Calu3 (cell line): ENCODE measurements around the gene ZNF609. TPM values are rescaled to one million over a fixed set of nuclear protein-coding genes. Genes with fewer than 3 reads are reported as not detected.

Experiments used
- BruUV-seq: library from RNA; stranded (reverse); fragments of 400-500 nt; replicated peaks from 2 replicates; lab custom pipeline; 2021; lab: Mats Ljungman, UMichigan
- CTCF ChIA-PET: fragments of 300-600 bp; sonication (Branson Sonifier 250); formaldehyde crosslinking; loops from one replicate; lab custom pipeline; 2022; ENCODE audit warnings: antibody characterized with exemption; lab: Charles Lee
- DNase-seq: peaks from one replicate; pipeline ENCODE4 v3.0.0; 2022
- H3K27ac Mint-ChIP-seq: one replicate; pipeline ENCODE4 v1.8.0; 2022; ENCODE audit warnings: mixed read lengths; ENCODE audit not compliant: unreplicated experiment
- H3K27me3 Mint-ChIP-seq: one replicate; pipeline ENCODE4 v1.8.0; 2022; ENCODE audit warnings: mixed read lengths; ENCODE audit not compliant: unreplicated experiment
- H3K36me3 Mint-ChIP-seq: one replicate; pipeline ENCODE4 v1.8.0; 2022; ENCODE audit warnings: mild to moderate bottlenecking, moderate library complexity, mixed read lengths; ENCODE audit not compliant: insufficient read depth, unreplicated experiment
- H3K4me1 Mint-ChIP-seq: one replicate; pipeline ENCODE4 v1.8.0; 2022; ENCODE audit warnings: mild to moderate bottlenecking, low read depth, mixed read lengths; ENCODE audit not compliant: unreplicated experiment
- H3K4me3 Mint-ChIP-seq: one replicate; pipeline ENCODE4 v1.8.0; 2022; ENCODE audit warnings: mild to moderate bottlenecking, low read depth, moderate library complexity, mixed read lengths; ENCODE audit not compliant: unreplicated experiment
- H3K9me3 Mint-ChIP-seq: one replicate; pipeline ENCODE4 v1.8.0; 2022; ENCODE audit warnings: low read depth, mixed read lengths; ENCODE audit not compliant: unreplicated experiment
- intact Hi-C: fragments of 100-400 bp; cut with micrococcal nuclease; formaldehyde crosslinking; loops from one replicate; pipeline ENCODE4 v1.10.0; 2022; ENCODE audit not compliant: unreplicated experiment
- total RNA-seq: library from RNA; stranded (reverse); gene quantifications from 2 replicates; pipeline ENCODE4 v1.2.3, GENCODE V29; 2022
- TF ChIP-seq, protein P1 (sequence below): fragments of 200-600 bp; IDR thresholded peaks from one replicate; pipeline ENCODE4 v1.8.0; 2022; ENCODE audit warnings: antibody characterized with exemption; ENCODE audit not compliant: unreplicated experiment

Gene ZNF609
- total RNA-seq, 1 experiment from 2014 or later = 50.6 TPM

DNA sequence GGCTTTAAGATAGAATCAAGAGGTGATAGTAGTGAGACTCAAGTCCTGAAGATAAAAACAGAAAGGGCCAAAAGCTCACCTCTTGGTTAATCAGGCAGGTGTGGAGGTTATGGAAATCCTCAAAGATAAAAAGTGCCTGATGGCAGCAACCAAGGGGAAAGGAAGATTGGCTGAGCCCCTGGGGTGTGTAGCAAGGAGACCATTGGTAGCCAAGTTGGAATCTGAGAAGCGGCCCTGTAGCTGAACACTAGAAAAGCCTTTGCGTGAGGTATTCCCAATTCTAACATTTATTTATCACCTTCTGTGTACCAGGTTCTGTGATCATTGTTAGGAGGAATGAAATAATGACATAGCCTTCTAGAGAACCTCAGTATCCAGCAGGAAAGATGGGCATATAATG, 98.9 kb downstream of the ZNF609 start:
- BruUV-seq = no TSS peak
- intact Hi-C loops = no loop called here
- Mint-ChIP-seq H3K36me3 (peaks cover 4% of the 10 kb centered on the region), H3K4me3 (no peak overlapping the region), H3K27ac (no peak overlapping the region), H3K4me1 (peaks cover 23% of the 10 kb centered on the region), H3K27me3 (no peaks in the 10 kb centered on the region), H3K9me3 (no peaks in the 10 kb centered on the region)
- CTCF ChIA-PET = no interaction called here
- TF ChIP-seq, protein P1, sequence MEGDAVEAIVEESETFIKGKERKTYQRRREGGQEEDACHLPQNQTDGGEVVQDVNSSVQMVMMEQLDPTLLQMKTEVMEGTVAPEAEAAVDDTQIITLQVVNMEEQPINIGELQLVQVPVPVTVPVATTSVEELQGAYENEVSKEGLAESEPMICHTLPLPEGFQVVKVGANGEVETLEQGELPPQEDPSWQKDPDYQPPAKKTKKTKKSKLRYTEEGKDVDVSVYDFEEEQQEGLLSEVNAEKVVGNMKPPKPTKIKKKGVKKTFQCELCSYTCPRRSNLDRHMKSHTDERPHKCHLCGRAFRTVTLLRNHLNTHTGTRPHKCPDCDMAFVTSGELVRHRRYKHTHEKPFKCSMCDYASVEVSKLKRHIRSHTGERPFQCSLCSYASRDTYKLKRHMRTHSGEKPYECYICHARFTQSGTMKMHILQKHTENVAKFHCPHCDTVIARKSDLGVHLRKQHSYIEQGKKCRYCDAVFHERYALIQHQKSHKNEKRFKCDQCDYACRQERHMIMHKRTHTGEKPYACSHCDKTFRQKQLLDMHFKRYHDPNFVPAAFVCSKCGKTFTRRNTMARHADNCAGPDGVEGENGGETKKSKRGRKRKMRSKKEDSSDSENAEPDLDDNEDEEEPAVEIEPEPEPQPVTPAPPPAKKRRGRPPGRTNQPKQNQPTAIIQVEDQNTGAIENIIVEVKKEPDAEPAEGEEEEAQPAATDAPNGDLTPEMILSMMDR = no peak
- DNase-seq = no peak

DNA sequence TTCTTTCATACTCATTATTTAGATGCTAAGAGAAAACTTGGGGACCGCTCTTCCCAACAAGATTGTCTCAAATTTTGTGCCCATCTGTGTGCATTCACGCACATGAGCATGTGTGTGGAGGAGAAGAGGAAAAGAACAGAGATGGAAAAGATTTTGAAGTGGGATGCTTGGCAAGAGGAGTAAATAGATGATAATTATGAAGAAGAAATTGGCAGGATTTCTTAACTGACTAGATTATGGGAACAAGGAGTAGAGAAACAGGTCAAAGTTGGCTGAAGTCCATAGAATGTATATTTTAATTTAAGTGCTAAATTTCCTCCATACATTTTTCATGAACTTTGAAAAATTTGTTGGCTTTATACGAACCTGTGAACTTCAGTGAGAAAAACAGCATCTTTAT, 100.1 kb downstream of the ZNF609 start:
- Mint-ChIP-seq H3K4me1 (peaks cover 23% of the 10 kb centered on the region), H3K36me3 (no peaks in the 10 kb centered on the region), H3K4me3 (no peak overlapping the region), H3K9me3 (no peaks in the 10 kb centered on the region), H3K27ac (no peak overlapping the region), H3K27me3 (no peaks in the 10 kb centered on the region)
- intact Hi-C loops = no loop called here
- TF ChIP-seq, protein P1 = no peak
- CTCF ChIA-PET = no interaction called here
- DNase-seq = no peak
- BruUV-seq = no TSS peak

DNA sequence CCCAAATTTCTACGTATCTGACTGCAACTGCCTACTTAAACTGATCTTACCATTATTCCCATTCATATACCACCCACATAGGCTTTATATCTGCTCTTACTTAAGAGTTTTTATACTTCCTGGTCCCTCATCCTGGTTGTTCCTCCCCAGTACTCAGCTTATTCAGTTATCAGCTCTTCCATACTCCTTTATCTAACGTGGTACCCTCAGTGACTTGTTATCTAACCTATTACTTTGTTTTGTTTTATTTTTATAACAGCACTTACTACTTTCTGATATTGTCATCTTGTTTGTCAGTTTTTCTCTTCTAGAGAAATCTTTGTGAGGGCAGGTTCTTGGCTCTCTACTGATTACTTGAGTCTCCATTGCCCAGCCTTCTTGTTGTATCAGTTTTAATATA, 100.6 kb downstream of the ZNF609 start:
- CTCF ChIA-PET = no interaction called here
- no TSS peak for BruUV-seq
- Mint-ChIP-seq H3K27ac (no peak overlapping the region), H3K9me3 (no peaks in the 10 kb centered on the region), H3K4me3 (no peak overlapping the region), H3K36me3 (no peaks in the 10 kb centered on the region), H3K27me3 (no peaks in the 10 kb centered on the region), H3K4me1 (peaks cover 23% of the 10 kb centered on the region)
- TF ChIP-seq, protein P1 = no peak
- intact Hi-C loops = no loop called here
- DNase-seq = no peak

DNA sequence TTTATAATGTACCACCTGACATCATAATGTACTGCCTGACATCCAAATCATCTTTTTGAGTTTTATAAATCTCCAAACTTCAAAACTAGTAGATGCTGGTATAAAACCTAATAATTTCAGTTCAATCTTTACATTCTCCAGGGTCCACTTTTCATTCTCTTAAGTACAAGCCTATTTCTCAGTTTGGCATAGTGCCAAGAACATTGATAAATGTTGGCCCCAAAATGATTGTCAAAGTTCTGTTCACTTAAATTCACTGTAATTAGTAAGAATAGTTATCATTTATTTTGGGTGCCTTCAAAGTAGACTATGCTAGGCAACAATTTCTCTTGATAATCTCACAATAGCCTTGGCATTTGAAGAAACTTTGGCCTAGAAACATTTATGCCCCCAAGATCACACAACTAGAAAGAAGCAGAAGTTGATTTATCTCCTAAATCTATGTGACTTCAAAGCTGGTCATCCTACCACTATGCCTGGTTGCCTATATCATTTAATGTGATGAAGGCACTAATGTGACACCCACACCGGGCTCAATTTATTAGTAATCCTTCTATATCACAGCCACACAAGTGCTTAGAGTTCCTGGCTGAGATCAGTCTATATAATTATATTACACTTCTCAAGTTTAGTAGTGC, 101.7 kb downstream of the ZNF609 start:
- H3K9me3 Mint-ChIP-seq = no peaks in the 10 kb centered on the region
- TF ChIP-seq, protein P1 = no peak
- no peaks in the 10 kb centered on the region for H3K36me3 Mint-ChIP-seq
- H3K27me3 Mint-ChIP-seq = no peaks in the 10 kb centered on the region
- intact Hi-C loops = no loop called here
- BruUV-seq = no TSS peak
- H3K27ac Mint-ChIP-seq = no peak overlapping the region
- CTCF ChIA-PET = no interaction called here
- H3K4me1 Mint-ChIP-seq = peaks cover 32% of the 10 kb centered on the region
- H3K4me3 Mint-ChIP-seq = no peak overlapping the region
- DNase-seq = no peak
